ENCODE data around the gene EVI2A.
A peak's percentile ranks its signal among the peaks of the same experiment; 100 is the strongest.

The EVI2A gene

DNA sequence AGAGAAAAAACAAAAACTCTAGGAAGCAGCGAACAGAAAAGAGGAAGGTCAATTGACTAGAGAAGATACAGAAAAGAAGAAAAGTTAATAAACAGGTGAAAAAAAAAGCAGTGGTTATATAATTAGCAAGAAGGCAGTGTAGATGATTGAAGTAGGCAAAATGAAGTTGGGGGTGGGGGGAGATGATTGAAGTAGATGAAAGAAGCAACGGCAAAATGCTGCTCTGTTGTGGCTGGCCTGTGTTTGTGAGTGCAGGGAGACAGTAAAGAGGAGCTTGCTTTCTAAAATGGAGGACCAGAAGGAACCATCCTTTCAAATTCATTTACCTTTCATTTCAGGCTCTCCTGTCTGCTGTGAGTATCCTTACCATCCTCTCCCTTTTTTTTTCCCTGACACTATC, 11.2 kb downstream of the EVI2A start:
- Histone ChIP-seq H3K4me3 (ENCODE audit: low read length) (peak overlapping the region; percentile 0), H3K27ac (ENCODE audit: low read depth, low read length) (no peak overlapping the region), H3K27me3 (ENCODE audit: control insufficient read depth, insufficient read depth, low read length) (no peaks in the 10 kb centered on the region), H3K36me3 (ENCODE audit: control insufficient read depth, insufficient read depth, low read length) (no peaks in the 10 kb centered on the region), H3K4me1 (ENCODE audit: control insufficient read depth, insufficient read depth, low read length) (no peaks in the 10 kb centered on the region), H3K9ac (ENCODE audit: low read length) (no peak overlapping the region)

DNA sequence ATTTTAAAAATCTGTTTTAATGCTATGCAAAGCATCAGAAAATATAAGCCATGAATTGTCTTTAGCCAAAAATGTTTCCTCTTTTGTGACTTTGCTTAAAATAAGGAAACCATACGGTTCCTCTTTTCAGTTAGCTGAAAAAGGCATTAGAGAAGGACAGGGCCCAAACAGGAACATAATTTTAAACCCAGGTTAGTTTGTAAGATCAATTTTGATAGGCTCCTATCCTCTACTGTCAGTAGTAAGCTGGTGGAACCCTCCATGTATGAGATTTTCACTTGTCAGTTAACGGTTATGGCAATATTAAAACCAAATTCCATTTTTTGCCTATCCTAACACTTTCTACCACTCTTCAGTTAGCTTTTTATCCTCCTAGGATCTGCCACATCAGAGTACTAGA, 11.9 kb downstream of the EVI2A start:
- Histone ChIP-seq H3K27ac (ENCODE audit: low read depth, low read length) (no peak overlapping the region), H3K4me3 (ENCODE audit: low read length) (no peak overlapping the region), H3K27me3 (ENCODE audit: control insufficient read depth, insufficient read depth, low read length) (no peaks in the 10 kb centered on the region), H3K4me1 (ENCODE audit: control insufficient read depth, insufficient read depth, low read length) (no peaks in the 10 kb centered on the region), H3K9ac (ENCODE audit: low read length) (no peak overlapping the region), H3K36me3 (ENCODE audit: control insufficient read depth, insufficient read depth, low read length) (no peaks in the 10 kb centered on the region)

DNA sequence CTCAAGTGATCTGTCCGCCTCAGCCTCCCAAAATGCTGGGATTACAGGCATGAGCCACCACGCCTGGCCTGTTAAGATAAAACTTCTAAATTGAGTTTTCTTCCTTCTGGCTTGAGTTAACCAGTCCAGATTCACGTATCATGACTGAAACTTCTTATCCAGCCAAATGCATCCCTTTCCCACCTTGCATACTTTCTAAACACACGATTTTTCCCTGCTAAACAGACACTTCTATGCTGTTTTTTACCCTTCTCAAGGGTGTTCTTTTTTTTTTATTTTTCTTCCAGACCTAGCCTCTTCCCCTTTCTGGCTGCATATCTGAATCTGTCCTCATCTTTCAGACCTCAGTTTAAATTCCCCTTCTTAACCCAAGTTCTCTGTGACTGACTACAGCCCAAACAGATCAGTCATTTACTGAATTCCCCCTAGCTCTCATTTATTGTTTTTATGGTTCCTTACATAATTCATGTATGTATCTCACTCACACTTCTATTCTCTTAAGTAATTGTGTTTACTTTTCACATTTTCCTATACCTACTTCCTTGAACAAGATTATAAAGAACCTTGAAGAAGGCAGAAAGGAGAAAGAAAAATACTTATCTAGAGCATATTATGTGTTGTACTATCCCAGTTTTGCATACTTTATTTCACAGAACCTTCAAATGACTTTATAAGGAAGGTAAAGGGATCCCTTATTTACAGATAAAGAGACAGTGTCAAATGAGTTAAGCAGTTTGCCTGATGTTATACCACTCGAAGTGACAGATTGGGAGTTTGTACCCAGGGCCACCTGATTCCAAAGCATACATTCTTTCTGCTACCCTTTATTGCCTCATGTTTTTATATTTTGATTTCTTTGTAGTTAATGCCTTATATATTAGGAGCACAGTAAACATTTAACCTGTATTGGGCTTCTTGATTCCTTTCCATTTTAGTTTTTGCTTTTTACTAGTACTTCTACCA, 12.8 kb downstream of the EVI2A start:
- Histone ChIP-seq H3K27ac (ENCODE audit: low read depth, low read length) (no peak overlapping the region), H3K4me3 (ENCODE audit: low read length) (no peak overlapping the region), H3K9ac (ENCODE audit: low read length) (no peak overlapping the region), H3K27me3 (ENCODE audit: control insufficient read depth, insufficient read depth, low read length) (no peaks in the 10 kb centered on the region), H3K36me3 (ENCODE audit: control insufficient read depth, insufficient read depth, low read length) (peaks cover 2% of the 10 kb centered on the region), H3K4me1 (ENCODE audit: control insufficient read depth, insufficient read depth, low read length) (no peaks in the 10 kb centered on the region)

DNA sequence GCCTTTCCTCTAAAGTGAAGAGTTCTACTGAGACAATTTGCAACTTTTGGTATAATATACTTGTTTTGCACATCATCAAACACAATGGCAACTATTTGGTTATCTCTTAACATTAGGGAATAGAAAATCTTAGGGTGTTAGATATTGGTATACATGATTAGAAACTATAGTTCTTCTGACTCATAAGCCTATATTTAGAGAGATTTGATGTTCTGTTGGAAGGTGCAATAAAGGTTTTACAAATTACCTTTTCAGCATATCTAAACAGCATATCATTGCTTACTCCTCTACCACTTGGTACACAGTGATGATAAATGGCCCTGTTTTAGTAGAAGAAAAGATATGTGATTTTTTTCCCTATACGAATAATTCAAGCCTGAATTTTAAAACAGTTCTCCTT, 13.8 kb downstream of the EVI2A start:
- Histone ChIP-seq H3K36me3 (ENCODE audit: control insufficient read depth, insufficient read depth, low read length) (peaks cover 2% of the 10 kb centered on the region), H3K4me1 (ENCODE audit: control insufficient read depth, insufficient read depth, low read length) (no peaks in the 10 kb centered on the region), H3K9ac (ENCODE audit: low read length) (no peak overlapping the region), H3K27ac (ENCODE audit: low read depth, low read length) (no peak overlapping the region), H3K4me3 (ENCODE audit: low read length) (no peak overlapping the region), H3K27me3 (ENCODE audit: control insufficient read depth, insufficient read depth, low read length) (no peaks in the 10 kb centered on the region)

DNA sequence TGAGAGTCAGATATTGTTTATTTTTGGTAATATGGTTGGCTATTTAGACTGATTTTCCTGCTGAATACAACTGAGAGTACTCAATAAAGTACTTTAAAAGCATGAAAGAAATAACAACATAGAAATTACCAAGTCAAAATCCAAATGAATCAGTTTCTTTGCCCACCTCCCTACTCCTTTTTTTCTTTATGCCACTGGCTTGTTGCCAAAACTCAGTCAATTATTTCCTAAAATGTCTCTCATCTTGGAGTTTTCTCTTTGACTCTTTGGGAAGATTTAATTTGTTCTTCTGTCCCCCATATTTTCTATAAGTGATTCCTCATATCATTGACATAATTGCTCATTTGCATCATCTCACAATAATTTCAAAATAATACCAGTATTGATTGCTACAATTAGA, 21.8 kb downstream of the EVI2A start:
- no peaks in the 10 kb centered on the region for H3K4me1 ChIP-seq (ENCODE audit: control insufficient read depth, insufficient read depth, low read length)
- no peaks in the 10 kb centered on the region for H3K27me3 ChIP-seq (ENCODE audit: control insufficient read depth, insufficient read depth, low read length)
- H3K4me3 ChIP-seq (ENCODE audit: low read length): no peak overlapping the region
- peaks cover 2% of the 10 kb centered on the region for H3K36me3 ChIP-seq (ENCODE audit: control insufficient read depth, insufficient read depth, low read length)
- no peak overlapping the region for H3K27ac ChIP-seq (ENCODE audit: low read depth, low read length)
- H3K9ac ChIP-seq (ENCODE audit: low read length): no peak overlapping the region

DNA sequence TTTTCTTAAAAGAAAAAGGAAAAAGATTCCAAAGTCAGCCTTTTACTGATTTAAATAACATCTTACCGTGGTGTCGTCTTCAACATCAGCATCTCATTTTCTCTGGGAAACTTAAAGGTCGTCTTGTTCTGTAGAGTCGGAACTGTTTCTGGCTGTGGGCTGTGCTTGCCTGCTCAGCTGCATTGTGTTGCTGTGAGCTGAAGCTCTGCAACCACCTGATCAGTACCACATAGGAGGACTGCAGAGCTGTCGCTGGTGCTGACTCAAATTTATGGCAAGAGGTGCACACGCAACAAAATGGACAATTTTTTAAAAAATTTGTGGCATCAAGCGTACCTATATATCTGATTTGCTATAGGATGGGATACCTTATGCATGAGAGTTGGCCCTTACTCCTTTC, 24.3 kb downstream of the EVI2A start, which contains the start of gene OMG:
TSS of gene OMG (minus strand) at position 150 of the 400 bp plus-strand sequence. CDS start 908 bp downstream, outside the sequence.
- H3K4me3 ChIP-seq (ENCODE audit: low read length): no peak within 1 kb of the TSS
- H3K27me3 ChIP-seq (ENCODE audit: control insufficient read depth, insufficient read depth, low read length): no peaks in the 10 kb centered on the region
- no peak within 1 kb of the TSS for H3K27ac ChIP-seq (ENCODE audit: low read depth, low read length)
- no peaks in the 10 kb centered on the region for H3K36me3 ChIP-seq (ENCODE audit: control insufficient read depth, insufficient read depth, low read length)
- H3K4me1 ChIP-seq (ENCODE audit: control insufficient read depth, insufficient read depth, low read length): no peaks in the 10 kb centered on the region
- no peak within 1 kb of the TSS for H3K9ac ChIP-seq (ENCODE audit: low read length)

DNA sequence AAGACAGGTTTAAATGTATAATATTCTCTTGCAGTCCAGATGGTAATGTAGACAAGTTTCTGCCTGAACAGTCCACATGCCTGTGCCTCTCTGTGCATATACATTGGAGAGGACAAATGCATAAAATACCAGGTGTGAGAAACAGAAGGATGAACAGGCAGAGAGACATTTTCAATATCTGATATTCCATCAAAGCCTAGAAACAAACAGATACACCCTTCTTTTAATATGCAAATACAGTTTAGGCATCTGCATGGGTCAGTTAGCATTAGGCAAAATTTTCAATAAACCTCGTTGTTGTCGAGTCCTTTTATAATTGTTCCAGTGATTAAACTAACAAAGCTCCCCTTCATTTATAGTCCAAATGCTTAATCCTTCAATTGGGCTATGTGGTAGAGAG, 25.3 kb downstream of the EVI2A start:
- H3K27me3 ChIP-seq (ENCODE audit: control insufficient read depth, insufficient read depth, low read length): no peaks in the 10 kb centered on the region
- no peak overlapping the region for H3K9ac ChIP-seq (ENCODE audit: low read length)
- no peaks in the 10 kb centered on the region for H3K36me3 ChIP-seq (ENCODE audit: control insufficient read depth, insufficient read depth, low read length)
- no peak overlapping the region for H3K27ac ChIP-seq (ENCODE audit: low read depth, low read length)
- H3K4me3 ChIP-seq (ENCODE audit: low read length): no peak overlapping the region
- H3K4me1 ChIP-seq (ENCODE audit: control insufficient read depth, insufficient read depth, low read length): no peaks in the 10 kb centered on the region

DNA sequence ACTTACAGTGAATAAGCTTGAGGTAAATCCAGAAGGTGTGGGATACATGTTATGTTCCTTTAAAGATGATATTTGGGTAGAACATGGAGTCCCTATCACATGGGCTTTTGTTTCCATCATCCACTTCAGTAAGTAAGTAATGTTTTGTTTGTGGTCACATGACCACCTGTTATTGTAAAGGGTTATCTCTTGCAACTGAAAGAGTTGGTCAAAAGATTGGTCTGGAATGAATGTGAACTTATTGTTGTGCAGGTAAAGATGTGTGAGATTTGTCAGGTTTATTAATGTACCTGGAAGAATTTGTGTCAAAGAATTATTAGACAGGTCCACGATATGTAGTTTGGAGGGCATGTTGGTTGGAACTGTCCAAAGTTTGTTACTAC, 25.9 kb downstream of the EVI2A start:
- H3K27ac ChIP-seq (ENCODE audit: low read depth, low read length): no peak overlapping the region
- H3K9ac ChIP-seq (ENCODE audit: low read length): no peak overlapping the region
- H3K27me3 ChIP-seq (ENCODE audit: control insufficient read depth, insufficient read depth, low read length): no peaks in the 10 kb centered on the region
- no peaks in the 10 kb centered on the region for H3K4me1 ChIP-seq (ENCODE audit: control insufficient read depth, insufficient read depth, low read length)
- H3K4me3 ChIP-seq (ENCODE audit: low read length): no peak overlapping the region
- no peaks in the 10 kb centered on the region for H3K36me3 ChIP-seq (ENCODE audit: control insufficient read depth, insufficient read depth, low read length)

DNA sequence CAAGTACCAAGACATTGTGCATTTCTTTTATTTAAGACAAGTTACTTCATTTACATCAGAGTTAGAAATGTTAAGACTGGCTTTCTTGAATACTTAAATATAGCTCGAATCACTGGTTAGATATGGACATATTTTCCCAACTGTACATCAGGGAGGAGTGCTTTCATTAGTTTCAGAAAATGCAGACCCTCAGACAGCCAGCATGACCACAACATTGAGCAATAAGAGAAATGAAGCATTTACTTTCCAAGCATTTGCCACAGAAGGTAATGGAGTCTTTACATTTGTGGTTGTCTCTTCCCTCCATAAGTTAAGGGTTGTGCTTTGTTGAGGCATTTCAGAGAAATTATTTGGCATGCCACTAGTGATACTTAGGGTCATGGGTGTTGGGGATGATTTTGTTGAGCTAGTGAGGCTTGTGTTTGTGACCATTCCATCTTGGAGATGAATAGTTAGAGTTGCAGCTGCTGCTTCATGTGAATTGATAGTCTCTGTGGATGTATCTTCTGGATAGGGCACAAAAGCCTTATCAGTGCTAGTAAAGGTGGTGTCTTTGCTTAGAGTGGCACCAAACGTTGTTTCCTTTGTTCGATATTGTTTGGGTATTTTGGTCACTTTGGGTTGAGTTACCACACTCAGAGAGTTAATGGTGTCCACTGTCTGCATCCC, 26.5 kb downstream of the EVI2A start:
- H3K27ac ChIP-seq (ENCODE audit: low read depth, low read length): no peak overlapping the region
- no peaks in the 10 kb centered on the region for H3K36me3 ChIP-seq (ENCODE audit: control insufficient read depth, insufficient read depth, low read length)
- no peak overlapping the region for H3K9ac ChIP-seq (ENCODE audit: low read length)
- H3K4me1 ChIP-seq (ENCODE audit: control insufficient read depth, insufficient read depth, low read length): no peaks in the 10 kb centered on the region
- no peaks in the 10 kb centered on the region for H3K27me3 ChIP-seq (ENCODE audit: control insufficient read depth, insufficient read depth, low read length)
- H3K4me3 ChIP-seq (ENCODE audit: low read length): no peak overlapping the region

DNA sequence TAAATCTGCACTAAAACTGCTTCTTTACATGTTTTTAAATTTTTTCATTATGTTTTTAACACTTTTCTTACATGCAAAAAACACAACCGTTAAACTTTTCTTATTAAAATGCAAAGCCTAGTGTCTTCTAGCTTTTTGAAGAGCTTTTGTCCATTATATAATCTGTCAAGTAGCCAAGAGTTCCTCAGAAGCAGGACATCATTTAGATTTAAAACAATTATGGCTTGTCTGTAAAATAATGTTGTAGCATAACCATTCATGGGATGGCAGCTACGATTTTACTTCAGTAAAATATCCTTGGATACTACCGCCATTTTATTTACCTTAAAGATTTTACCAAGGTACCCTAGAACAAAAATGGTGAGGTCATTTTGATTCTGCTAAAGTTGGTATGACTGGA, 27.2 kb downstream of the EVI2A start:
- H3K9ac ChIP-seq (ENCODE audit: low read length): no peak overlapping the region
- no peak overlapping the region for H3K4me3 ChIP-seq (ENCODE audit: low read length)
- H3K36me3 ChIP-seq (ENCODE audit: control insufficient read depth, insufficient read depth, low read length): no peaks in the 10 kb centered on the region
- no peaks in the 10 kb centered on the region for H3K27me3 ChIP-seq (ENCODE audit: control insufficient read depth, insufficient read depth, low read length)
- H3K27ac ChIP-seq (ENCODE audit: low read depth, low read length): no peak overlapping the region
- no peaks in the 10 kb centered on the region for H3K4me1 ChIP-seq (ENCODE audit: control insufficient read depth, insufficient read depth, low read length)

DNA sequence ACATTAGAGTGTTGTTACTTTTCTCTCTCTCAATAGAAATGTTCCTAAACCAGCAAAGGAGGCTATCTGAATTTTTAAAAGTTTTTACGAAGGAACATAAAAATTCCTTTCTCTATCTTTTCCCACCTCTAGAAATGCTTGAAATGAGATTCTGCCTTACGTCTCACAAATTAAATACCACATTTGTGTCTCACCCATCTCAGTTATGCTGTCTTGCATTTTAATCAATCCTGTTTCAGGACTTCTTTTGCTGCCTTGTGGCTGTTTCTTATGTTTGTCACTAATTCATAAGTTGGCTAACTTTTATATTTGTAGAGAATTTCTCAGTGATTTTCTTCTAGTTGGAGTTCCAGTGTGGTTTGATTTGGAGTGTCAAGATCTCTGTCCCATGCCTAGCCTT, 27.8 kb downstream of the EVI2A start:
- no peaks in the 10 kb centered on the region for H3K4me1 ChIP-seq (ENCODE audit: control insufficient read depth, insufficient read depth, low read length)
- H3K9ac ChIP-seq (ENCODE audit: low read length): no peak overlapping the region
- no peak overlapping the region for H3K4me3 ChIP-seq (ENCODE audit: low read length)
- H3K27me3 ChIP-seq (ENCODE audit: control insufficient read depth, insufficient read depth, low read length): no peaks in the 10 kb centered on the region
- H3K27ac ChIP-seq (ENCODE audit: low read depth, low read length): no peak overlapping the region
- no peaks in the 10 kb centered on the region for H3K36me3 ChIP-seq (ENCODE audit: control insufficient read depth, insufficient read depth, low read length)

DNA sequence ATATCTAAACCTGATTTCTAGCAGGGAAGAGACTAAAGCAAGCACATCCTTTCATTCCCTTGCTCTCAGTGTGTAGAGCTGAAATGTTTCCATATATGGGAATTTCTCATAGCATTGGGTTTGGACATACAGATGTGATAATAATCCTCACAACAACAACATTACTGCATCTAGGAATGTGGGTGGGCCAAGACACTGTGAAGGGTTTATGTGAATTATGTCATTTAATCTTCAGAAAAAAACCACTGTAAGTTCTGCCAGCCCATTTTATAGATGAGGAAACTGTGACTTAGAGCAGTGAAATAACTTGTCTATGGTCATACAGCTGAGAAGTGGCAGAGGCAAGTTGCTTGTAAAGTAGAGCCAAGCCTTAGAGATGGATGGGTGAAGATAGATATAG, 29.6 kb downstream of the EVI2A start:
- no peaks in the 10 kb centered on the region for H3K4me1 ChIP-seq (ENCODE audit: control insufficient read depth, insufficient read depth, low read length)
- no peak overlapping the region for H3K9ac ChIP-seq (ENCODE audit: low read length)
- no peak overlapping the region for H3K27ac ChIP-seq (ENCODE audit: low read depth, low read length)
- no peak overlapping the region for H3K4me3 ChIP-seq (ENCODE audit: low read length)
- H3K27me3 ChIP-seq (ENCODE audit: control insufficient read depth, insufficient read depth, low read length): no peaks in the 10 kb centered on the region
- no peaks in the 10 kb centered on the region for H3K36me3 ChIP-seq (ENCODE audit: control insufficient read depth, insufficient read depth, low read length)
